GM12864 (cell line): Measurements from ENCODE around the gene CD151.

Experiments used
- DNase-seq: peaks from one replicate; pipeline ENCODE4 v3.0.0-alpha.2; 2011; ENCODE audit warnings: low read depth
- H3K4me3 ChIP-seq: 2 replicates; pipeline ENCODE4 v1.5.1; 2011; ENCODE audit warnings: mild to moderate bottlenecking, low read depth, low read length, control low read depth
- CTCF ChIP-seq: IDR thresholded peaks from 2 replicates; pipeline ENCODE4 v1.5.1; 2011; ENCODE audit warnings: low read depth, mild to moderate bottlenecking, moderate library complexity, low read length, control low read depth, inconsistent platforms; ENCODE audit errors: missing control alignments

CD151 gene

GRCh38 chr11:862696-863022 is 29.9 kb downstream of the CD151 start:
- DNase-seq: no peak
- H3K4me3 ChIP-seq: no peak overlapping the region
- no peak for TF ChIP-seq CTCF

- TF ChIP-seq CTCF: no peak
- H3K4me3 ChIP-seq: no peak overlapping the region
- no peak for DNase-seq
Measured at GRCh38 chr11:863023-863909, 30.5 kb downstream of the CD151 start.

DNA sequence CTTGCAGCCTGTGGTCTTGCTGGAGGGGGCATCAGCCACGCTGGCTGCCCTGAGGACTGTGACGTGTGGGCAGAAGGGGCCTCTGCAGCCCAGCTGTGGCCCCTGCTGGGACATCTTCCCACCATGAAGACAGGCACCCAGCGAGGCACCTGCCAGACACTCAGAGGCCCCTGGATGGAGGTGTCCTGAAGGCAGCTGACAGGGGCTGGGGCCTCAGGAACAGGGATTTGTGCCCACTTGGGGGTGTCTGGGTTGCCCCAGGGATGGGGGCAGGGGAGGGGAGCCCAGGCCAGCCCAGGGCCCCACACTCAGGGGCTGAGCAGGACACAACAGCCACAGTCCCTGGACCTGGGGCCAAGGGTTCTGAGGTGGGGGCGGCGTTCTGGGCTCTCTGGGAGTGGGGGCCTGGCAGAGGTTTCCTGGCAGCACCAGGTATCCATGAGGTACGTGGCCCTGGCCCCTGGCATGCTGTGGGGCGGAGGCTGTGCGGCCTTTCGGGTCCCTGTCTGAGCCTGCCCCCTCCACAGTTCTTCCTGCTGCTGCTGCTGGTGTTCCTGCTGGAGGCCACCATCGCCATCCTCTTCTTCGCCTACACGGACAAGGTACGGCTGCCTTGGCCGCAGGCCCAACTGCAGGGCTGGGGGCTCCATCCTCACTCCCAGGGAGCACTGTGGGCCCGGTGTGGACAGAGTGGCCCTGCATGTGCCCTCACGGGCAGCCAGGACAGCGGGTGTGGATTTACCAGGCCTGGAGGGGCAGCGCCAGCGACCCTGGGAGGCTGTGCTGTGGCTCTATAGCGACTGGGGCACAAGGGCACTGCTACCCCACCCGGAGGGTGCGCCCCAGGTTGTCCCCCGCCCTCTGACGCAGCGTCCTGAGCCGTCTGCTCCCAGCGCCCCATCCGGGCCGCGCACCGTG is 31.4 kb downstream of the CD151 start:
- no peak overlapping the region for H3K4me3 ChIP-seq
- DNase-seq: no peak
- no peak for TF ChIP-seq CTCF

DNA sequence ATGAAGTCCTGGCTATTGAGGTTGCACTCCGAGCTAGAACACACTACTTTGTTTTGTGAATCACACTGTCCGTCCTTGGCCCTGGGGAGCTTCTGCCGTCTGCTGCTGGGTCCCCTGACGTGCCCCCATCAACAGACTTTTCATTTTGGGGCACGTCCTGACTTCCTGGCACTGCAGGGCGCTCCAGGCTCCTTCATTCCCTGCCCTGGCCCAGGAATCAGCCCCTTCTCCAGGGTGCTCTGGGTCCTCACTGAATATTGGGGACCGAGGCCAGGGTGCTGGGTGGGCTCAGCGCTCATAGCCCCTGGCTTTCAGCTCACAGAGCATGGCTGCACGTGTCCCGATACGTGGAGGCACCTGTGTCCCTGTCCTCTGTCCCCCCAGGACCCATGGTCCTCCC is 32.1 kb downstream of the CD151 start:
- no peak for TF ChIP-seq CTCF
- DNase-seq: no peak
- no peak overlapping the region for H3K4me3 ChIP-seq

DNA sequence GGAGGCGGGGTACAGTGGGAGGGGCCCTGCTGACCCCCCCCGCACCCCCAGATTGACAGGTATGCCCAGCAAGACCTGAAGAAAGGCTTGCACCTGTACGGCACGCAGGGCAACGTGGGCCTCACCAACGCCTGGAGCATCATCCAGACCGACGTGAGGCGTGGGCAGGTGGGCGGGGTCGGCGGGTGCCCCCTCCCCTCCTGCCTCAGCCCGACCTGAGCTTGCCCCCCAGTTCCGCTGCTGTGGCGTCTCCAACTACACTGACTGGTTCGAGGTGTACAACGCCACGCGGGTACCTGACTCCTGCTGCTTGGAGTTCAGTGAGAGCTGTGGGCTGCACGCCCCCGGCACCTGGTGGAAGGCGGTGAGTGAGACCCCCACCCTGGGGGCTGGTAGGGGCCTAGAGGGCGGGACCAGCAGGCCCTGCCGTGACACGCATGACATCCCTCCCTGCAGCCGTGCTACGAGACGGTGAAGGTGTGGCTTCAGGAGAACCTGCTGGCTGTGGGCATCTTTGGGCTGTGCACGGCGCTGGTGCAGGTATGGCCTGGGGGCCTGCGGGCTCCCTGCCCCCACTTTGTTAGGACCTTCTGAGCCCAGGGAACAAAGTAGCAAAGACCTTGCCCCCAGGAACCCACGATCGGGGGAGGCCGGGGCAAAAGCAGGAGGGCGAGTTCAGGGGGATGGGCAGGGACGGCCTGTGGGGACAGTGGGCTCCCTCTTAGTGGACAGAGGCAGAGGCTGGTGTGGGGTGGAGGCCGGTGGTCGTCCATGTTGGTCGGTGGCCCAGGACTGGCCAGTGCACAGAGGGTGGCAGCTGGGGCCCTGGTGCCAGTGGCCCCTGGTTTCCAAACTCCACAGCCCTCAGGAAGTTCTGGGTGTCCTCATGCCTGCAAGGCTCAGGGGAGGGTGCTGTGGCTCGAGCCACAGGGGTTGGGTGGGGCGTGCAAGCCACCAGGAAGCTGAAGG is 33.0 kb downstream of the CD151 start:
- H3K4me3 ChIP-seq: no peak overlapping the region
- DNase-seq: no peak
- no peak for TF ChIP-seq CTCF

DNA sequence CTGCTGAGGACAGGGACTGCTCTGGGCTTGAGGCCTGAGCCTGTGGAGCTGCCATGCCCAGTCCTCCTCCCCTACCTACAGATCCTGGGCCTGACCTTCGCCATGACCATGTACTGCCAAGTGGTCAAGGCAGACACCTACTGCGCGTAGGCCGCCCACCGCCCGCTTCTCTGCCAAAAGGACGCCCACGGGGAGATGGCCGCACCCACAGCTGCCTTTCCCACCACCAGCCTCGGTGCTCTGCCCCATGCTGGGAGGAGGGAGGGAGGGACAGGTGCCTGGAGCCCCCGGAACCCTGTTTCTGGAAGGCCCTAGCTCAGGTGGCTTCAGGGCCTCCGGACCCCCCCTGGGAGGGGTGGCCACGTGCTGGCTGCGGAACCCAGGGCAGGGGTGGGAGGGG is 33.7 kb downstream of the CD151 start:
- no peak overlapping the region for H3K4me3 ChIP-seq
- DNase-seq: no peak

More for the DNA sequence above, 33.7 kb downstream of the CD151 start:
- no peak for TF ChIP-seq CTCF
